Smooth muscle cell (in vitro differentiated cells): ENCODE data around the gene ENG. TPM values are rescaled to one million over a fixed set of nuclear protein-coding genes. Genes with fewer than 3 reads are reported as not detected.

Experiments
- DNase-seq: peaks from one replicate; lab custom pipeline; 2025; ENCODE audit not compliant: unreplicated experiment; lab: John Stamatoyannopoulos, UW
- H2AFZ ChIP-seq: fragments of 200-600 bp; sonication (generic); 2 replicates; pipeline ENCODE4 v1.6.0; 2016; ENCODE audit warnings: antibody characterized with exemption, low read depth, mild to moderate bottlenecking
- H3F3A ChIP-seq: fragments of 200-600 bp; sonication (generic); 2 replicates; pipeline ENCODE4 v1.6.0; 2017; ENCODE audit warnings: antibody characterized with exemption, low read depth
- H3K27ac ChIP-seq: fragments of 200-600 bp; sonication (generic); 2 replicates; pipeline ENCODE4 v1.5.1; 2016; ENCODE audit warnings: low read depth, mild to moderate bottlenecking
- H3K27me3 ChIP-seq: fragments of 200-600 bp; sonication (generic); 2 replicates; pipeline ENCODE4 v1.6.1; 2016; ENCODE audit warnings: low read depth, mild to moderate bottlenecking
- H3K36me3 ChIP-seq: fragments of 200-600 bp; sonication (generic); 2 replicates; pipeline ENCODE4 v1.5.1; 2016; ENCODE audit warnings: low read depth
- H3K4me1 ChIP-seq: fragments of 200-600 bp; sonication (generic); 2 replicates; pipeline ENCODE4 v1.5.1; 2016; ENCODE audit warnings: low read depth
- H3K4me2 ChIP-seq: fragments of 200-600 bp; sonication (generic); 2 replicates; pipeline ENCODE4 v1.6.0; 2016; ENCODE audit warnings: mild to moderate bottlenecking
- H3K4me3 ChIP-seq: fragments of 200-600 bp; sonication (generic); 2 replicates; pipeline ENCODE4 v1.5.1; 2016; ENCODE audit warnings: mild to moderate bottlenecking
- H3K79me2 ChIP-seq: fragments of 200-600 bp; sonication (generic); 2 replicates; pipeline ENCODE4 v1.6.0; 2016; ENCODE audit warnings: low read depth, mild to moderate bottlenecking
- H3K9ac ChIP-seq: fragments of 200-600 bp; sonication (generic); 2 replicates; pipeline ENCODE4 v1.6.0; 2016; ENCODE audit warnings: low read depth
- H3K9me3 ChIP-seq: fragments of 200-600 bp; sonication (generic); replicated peaks from 2 replicates; pipeline ENCODE4 v1.5.1; 2016; ENCODE audit warnings: low read depth
- H4K20me1 ChIP-seq: fragments of 200-600 bp; sonication (generic); 2 replicates; pipeline ENCODE4 v1.6.0; 2016; ENCODE audit warnings: low read depth
- WGBS: methylation state at CpG from one replicate; pipeline ENCODE4 v1.1.7; 2016; ENCODE audit warnings: low lambda C conversion rate; 5-methylcytosine and 5-hydroxymethylcytosine counted together
- polyA plus RNA-seq: library from polyadenylated mRNA; unstranded; fragments of >200 nt; fragmentation: Nextera tagmentation; extraction: Ambion mirVana; gene quantifications from 2 replicates; pipeline ENCODE4 v1.2.1, GENCODE V29; 2016
- total RNA-seq: library from RNA; depleted of rRNA; stranded (reverse); fragments of >200 nt; gene quantifications from 2 replicates; pipeline ENCODE4 v1.2.3, GENCODE V29; 2014
- TF ChIP-seq, protein P1 (sequence below): fragments of 200-600 bp; sonication (generic); IDR thresholded peaks from 2 replicates; pipeline ENCODE4 v1.5.1; 2017; ENCODE audit warnings: borderline replicate concordance, mild to moderate bottlenecking, antibody characterized with exemption; ENCODE audit not compliant: insufficient read depth, poor library complexity, severe bottlenecking

ENG gene
- total and polyA plus RNA-seq, 2 experiments from 2014 or later: 12.6 to 54.1 TPM

DNA sequence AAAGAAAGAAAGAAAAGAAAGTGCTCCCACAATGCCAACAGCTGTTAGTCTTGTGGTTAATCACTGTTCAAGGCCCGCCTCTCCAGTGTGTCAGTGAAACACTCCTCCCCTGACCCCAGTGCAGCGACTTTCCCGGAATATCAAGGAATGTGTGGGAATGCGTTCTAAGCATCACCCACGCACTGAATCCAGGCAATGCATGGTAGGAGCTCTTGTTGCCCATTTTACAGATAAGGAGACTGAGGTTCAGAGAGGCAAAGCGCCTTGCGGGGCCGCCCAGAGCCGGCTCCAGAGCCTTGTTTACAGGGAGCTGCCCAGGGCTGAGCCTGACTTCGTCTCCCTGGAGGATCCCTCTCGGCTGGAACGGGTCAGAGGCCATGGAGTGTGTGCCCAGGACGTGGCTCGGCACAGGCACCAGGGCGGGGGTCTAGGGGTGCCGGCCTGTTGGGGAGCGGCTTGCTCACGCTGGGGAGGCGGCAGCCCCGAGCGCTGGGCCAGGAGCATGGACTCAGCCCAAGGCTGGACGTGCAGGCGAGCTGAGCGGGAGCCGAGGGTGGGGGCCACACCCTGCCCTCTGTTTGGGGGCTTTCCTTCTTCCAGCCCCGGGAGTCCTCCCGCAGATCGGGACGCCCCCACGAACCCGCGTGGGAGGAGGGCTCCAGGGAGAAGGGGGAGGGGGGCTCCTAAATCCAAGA is 44.1 kb upstream of the ENG start:
- Histone ChIP-seq H3K27me3 (no peaks in the 10 kb centered on the region), H2AFZ (peak overlapping the region; percentile 82), H3F3A (peaks cover 5% of the 10 kb centered on the region), H3K79me2 (no peaks in the 10 kb centered on the region), H3K9me3 (no peaks in the 10 kb centered on the region), H3K4me1 (peaks cover 21% of the 10 kb centered on the region), H3K4me2 (peak overlapping the region; percentile 91), H3K9ac (peak overlapping the region; percentile 87), H3K36me3 (peaks cover 14% of the 10 kb centered on the region), H3K4me3 (peak overlapping the region; percentile 68), H3K27ac (peak overlapping the region; percentile 36), H4K20me1 (peaks cover 25% of the 10 kb centered on the region)
- TF ChIP-seq, protein P1, sequence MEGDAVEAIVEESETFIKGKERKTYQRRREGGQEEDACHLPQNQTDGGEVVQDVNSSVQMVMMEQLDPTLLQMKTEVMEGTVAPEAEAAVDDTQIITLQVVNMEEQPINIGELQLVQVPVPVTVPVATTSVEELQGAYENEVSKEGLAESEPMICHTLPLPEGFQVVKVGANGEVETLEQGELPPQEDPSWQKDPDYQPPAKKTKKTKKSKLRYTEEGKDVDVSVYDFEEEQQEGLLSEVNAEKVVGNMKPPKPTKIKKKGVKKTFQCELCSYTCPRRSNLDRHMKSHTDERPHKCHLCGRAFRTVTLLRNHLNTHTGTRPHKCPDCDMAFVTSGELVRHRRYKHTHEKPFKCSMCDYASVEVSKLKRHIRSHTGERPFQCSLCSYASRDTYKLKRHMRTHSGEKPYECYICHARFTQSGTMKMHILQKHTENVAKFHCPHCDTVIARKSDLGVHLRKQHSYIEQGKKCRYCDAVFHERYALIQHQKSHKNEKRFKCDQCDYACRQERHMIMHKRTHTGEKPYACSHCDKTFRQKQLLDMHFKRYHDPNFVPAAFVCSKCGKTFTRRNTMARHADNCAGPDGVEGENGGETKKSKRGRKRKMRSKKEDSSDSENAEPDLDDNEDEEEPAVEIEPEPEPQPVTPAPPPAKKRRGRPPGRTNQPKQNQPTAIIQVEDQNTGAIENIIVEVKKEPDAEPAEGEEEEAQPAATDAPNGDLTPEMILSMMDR: no peak
- WGBS: 16% methylated on average over 25 of the region's 32 CpGs
- peak; percentile 64 for DNase-seq

- peaks cover 25% of the 10 kb centered on the region for H4K20me1 ChIP-seq
- H3K79me2 ChIP-seq: no peaks in the 10 kb centered on the region
- no peak overlapping the region for H3K9ac ChIP-seq
- H3K4me2 ChIP-seq: peak overlapping the region; percentile 63
- H2AFZ ChIP-seq: no peak overlapping the region
- H3K27me3 ChIP-seq: no peaks in the 10 kb centered on the region
- DNase-seq: peak; percentile 68
- H3F3A ChIP-seq: peaks cover 5% of the 10 kb centered on the region
- peak overlapping the region; percentile 19 for H3K27ac ChIP-seq
- peaks cover 16% of the 10 kb centered on the region for H3K4me1 ChIP-seq
- no peak overlapping the region for H3K4me3 ChIP-seq
- H3K36me3 ChIP-seq: peaks cover 17% of the 10 kb centered on the region
- TF ChIP-seq, protein P1: no peak
- WGBS: 20% methylated on average over 16 of the region's 19 CpGs
- no peaks in the 10 kb centered on the region for H3K9me3 ChIP-seq
Observed at GRCh38 chr9:127897193-127897692, 42.8 kb upstream of the ENG start.

- Histone ChIP-seq H3K36me3 (peaks cover 17% of the 10 kb centered on the region), H3K79me2 (no peaks in the 10 kb centered on the region), H3K4me2 (no peak overlapping the region), H3F3A (peaks cover 5% of the 10 kb centered on the region), H2AFZ (no peak overlapping the region), H3K27me3 (no peaks in the 10 kb centered on the region), H3K4me1 (peaks cover 16% of the 10 kb centered on the region), H3K9me3 (no peaks in the 10 kb centered on the region), H3K4me3 (no peak overlapping the region), H4K20me1 (peaks cover 25% of the 10 kb centered on the region), H3K9ac (no peak overlapping the region), H3K27ac (no peak overlapping the region)
- WGBS: 86% methylated on average over 16 of the region's 16 CpGs
- no peak for DNase-seq
- TF ChIP-seq, protein P1: no peak
Observed at GRCh38 chr9:127896395-127897192, 42.1 kb upstream of the ENG start.
